ENCODE data around the gene CCDC183.

DNA sequence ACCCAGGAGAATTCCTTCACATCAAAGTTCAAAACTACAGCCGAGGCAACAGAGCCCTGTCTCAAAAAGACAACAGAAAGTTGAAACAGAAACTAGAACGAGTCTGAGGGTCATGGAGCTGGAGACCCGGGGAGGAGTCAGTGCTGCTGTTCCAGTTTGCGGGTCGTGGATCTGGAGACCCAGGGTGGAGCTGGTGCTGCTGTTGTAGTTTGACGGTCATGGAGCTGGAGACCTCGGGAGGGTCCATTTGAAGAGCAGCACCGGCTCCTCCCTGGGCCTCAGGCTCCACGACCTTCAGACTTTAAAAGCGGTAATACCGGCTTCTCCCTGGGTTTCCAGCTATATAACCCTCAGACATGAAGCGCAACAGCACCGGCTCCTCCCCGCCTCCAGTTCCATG lies 18.8 kb upstream of the CCDC183 start:
- TF ChIP-seq, protein P1, sequence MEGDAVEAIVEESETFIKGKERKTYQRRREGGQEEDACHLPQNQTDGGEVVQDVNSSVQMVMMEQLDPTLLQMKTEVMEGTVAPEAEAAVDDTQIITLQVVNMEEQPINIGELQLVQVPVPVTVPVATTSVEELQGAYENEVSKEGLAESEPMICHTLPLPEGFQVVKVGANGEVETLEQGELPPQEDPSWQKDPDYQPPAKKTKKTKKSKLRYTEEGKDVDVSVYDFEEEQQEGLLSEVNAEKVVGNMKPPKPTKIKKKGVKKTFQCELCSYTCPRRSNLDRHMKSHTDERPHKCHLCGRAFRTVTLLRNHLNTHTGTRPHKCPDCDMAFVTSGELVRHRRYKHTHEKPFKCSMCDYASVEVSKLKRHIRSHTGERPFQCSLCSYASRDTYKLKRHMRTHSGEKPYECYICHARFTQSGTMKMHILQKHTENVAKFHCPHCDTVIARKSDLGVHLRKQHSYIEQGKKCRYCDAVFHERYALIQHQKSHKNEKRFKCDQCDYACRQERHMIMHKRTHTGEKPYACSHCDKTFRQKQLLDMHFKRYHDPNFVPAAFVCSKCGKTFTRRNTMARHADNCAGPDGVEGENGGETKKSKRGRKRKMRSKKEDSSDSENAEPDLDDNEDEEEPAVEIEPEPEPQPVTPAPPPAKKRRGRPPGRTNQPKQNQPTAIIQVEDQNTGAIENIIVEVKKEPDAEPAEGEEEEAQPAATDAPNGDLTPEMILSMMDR (IDR thresholded peaks at IDR 0.05): no peak
- TF ChIP-seq POLR2AphosphoS5 (IDR thresholded peaks at IDR 0.05) (peak in 1 of 3 donors; percentile 20), POLR2A (IDR thresholded peaks at IDR 0.05) (no peak)
